IPS DF 6.9 (cell line): Measurements from ENCODE around the gene KCNG2.

ENCODE experiments used
- DNase-seq: peaks from one replicate; pipeline ENCODE4 v3.0.0-alpha.2; 2013; ENCODE audit warnings: low read depth, low spot score
- H3K27ac ChIP-seq: one replicate; pipeline ENCODE4 v1.5.1; 2013; ENCODE audit warnings: low read length, control low read depth
- H3K27me3 ChIP-seq: 2 replicates; pipeline ENCODE4 v1.6.1; 2013; ENCODE audit warnings: mild to moderate bottlenecking, low read length; ENCODE audit not compliant: control insufficient read depth, insufficient read depth
- H3K36me3 ChIP-seq: 2 replicates; pipeline ENCODE4 v1.6.1; 2013; ENCODE audit warnings: low read length; ENCODE audit not compliant: control insufficient read depth, insufficient read depth
- H3K4me1 ChIP-seq: 2 replicates; pipeline ENCODE4 v1.6.1; 2013; ENCODE audit warnings: low read length; ENCODE audit not compliant: control insufficient read depth, insufficient read depth
- H3K4me3 ChIP-seq: 2 replicates; pipeline ENCODE4 v1.5.1; 2013; ENCODE audit warnings: mild to moderate bottlenecking, low read length
- H3K9me3 ChIP-seq: 2 replicates; pipeline ENCODE4 v1.6.1; 2013; ENCODE audit warnings: low read length, inconsistent platforms; ENCODE audit not compliant: control insufficient read depth, insufficient read depth
- WGBS: extraction: QIAGEN DNeasy Blood & Tissue Kit; methylation state at CpG from one replicate; pipeline ENCODE4 v1.1.7; 2013; ENCODE audit warnings: mixed read lengths, missing lambda C conversion rate; ENCODE audit not compliant: insufficient read length, insufficient coverage; 5-methylcytosine and 5-hydroxymethylcytosine counted together

Gene KCNG2

DNA sequence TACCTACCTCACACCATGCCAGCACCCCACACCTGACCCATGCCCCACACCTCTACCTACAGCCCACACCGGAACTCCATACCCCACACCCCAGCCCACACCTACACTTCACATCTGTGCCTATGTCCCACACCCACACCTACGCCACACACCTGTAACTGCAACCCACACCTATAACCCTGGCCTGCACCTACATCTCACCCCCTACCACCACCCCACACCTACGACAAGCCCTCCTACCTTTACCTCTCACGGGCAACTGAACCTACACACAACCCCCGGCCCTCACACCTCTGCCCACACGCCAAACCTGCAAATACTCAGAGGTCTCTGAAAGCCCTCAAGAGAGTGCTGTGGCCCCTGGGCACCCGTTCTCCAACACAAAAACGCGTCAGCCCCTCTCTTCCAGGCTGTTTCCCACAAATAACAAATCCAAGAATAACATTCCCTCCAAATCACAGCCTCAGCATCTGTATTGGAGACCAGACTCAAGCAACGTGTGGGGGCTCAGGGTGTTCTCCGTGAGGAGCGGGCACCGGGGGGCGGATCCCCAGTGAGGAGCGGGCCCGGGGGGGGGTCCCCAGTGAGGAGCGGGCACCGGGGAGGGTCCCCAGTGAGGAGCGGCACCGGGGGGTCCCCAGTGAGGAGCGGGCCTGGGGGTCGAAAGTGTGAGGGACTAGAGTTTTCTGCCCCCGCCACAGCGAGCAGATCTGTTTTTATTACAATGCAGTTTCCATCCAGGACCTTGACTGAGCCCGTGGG, 120.3 kb downstream of the KCNG2 start:
- no peaks in the 10 kb centered on the region for H3K27me3 ChIP-seq
- WGBS = no CpG with 5 or more reads among the region's 25 CpGs
- H3K4me3 ChIP-seq = no peak overlapping the region
- H3K27ac ChIP-seq = no peak overlapping the region
- no peak for DNase-seq
- H3K9me3 ChIP-seq = no peaks in the 10 kb centered on the region
- no peaks in the 10 kb centered on the region for H3K36me3 ChIP-seq
- 0 out of 2 replicates have a peak, but pooled peaks cover 2% of the 10 kb centered on the region for H3K4me1 ChIP-seq

DNA sequence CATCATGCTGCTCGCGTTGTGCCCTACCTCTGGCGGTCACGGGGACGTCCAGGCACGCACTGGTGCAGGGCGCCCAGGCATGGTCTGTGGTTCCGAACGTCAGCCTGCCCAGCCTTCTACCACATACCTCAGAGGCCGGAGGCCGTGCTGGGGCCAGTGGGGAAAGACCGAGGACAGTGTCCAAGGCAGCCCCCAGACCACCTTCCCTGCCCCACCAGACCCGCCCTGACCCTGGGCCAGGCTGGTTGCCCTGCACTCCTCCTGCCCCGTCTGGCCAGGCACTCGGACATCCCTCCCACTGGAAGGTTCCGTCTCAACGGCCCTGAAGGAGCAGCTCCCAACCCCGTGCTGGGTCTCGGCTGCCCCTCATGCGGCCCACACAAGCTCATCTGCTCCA, 120.9 kb downstream of the KCNG2 start:
- WGBS = no CpG with 5 or more reads among the region's 20 CpGs
- H3K27me3 ChIP-seq = no peaks in the 10 kb centered on the region
- no peaks in the 10 kb centered on the region for H3K9me3 ChIP-seq
- no peaks in the 10 kb centered on the region for H3K36me3 ChIP-seq
- H3K27ac ChIP-seq = no peak overlapping the region
- no peak overlapping the region for H3K4me3 ChIP-seq
- H3K4me1 ChIP-seq = 0 out of 2 replicates have a peak, but pooled peaks cover 2% of the 10 kb centered on the region
- no peak for DNase-seq

- Histone ChIP-seq H3K9me3 (no peaks in the 10 kb centered on the region), H3K36me3 (no peaks in the 10 kb centered on the region), H3K4me3 (no peak overlapping the region), H3K27ac (no peak overlapping the region), H3K4me1 (0 out of 2 replicates have a peak, but pooled peaks cover 2% of the 10 kb centered on the region), H3K27me3 (no peaks in the 10 kb centered on the region)
- DNase-seq = no peak
- WGBS = no CpG with 5 or more reads among the region's 19 CpGs
Measured at GRCh38 chr18:79919089-79919488, 121.4 kb downstream of the KCNG2 start.

DNA sequence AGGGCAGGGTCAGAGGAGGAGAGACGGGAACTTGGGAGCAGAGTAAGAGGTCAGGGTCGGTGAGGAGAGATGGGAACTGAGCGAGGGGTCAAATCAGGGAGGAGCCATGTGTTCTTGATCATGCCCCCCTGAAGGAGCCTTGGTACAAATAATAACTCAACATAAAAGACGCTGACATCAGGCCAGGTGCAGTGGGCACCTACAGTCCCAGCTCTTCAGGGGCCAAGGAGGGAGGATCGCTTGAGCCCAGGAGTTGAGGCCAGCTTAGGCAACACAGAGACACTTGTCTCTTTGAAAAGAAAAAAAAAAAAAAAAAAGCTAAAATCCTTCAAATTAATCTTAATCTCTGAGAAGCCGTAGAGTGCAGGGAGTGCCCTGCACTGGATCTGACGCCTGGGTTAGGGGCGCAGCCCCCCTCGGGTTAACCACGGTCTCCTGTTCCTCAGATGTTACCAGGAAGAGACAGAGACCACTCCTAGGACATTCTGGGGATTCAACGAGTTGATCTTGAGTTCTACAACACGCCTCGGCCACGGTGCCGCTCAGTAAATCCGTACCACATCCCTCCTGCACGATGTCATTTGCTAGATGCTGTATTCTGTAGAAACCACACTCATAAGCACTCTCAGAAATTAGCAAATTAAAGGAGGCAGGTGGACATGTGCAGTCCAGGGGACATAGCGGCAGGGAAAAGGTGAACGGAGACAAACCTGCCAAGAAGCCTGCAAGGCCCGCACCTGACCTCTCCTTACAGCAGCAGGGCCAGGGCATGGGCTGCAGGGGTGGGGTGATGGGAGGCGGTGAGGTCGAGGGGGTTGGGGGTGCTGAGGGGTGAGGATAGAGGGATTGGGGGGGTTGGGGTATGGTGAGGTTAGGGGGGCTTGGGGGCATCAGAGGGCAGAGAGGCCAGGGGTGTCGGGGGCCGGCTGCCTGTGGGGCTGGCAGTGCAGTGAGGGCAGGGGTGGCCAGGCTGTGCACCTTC, 124.5 kb downstream of the KCNG2 start:
- no CpG with 5 or more reads among the region's 24 CpGs for WGBS
- no peak for DNase-seq
- no peaks in the 10 kb centered on the region for H3K27me3 ChIP-seq

DNA sequence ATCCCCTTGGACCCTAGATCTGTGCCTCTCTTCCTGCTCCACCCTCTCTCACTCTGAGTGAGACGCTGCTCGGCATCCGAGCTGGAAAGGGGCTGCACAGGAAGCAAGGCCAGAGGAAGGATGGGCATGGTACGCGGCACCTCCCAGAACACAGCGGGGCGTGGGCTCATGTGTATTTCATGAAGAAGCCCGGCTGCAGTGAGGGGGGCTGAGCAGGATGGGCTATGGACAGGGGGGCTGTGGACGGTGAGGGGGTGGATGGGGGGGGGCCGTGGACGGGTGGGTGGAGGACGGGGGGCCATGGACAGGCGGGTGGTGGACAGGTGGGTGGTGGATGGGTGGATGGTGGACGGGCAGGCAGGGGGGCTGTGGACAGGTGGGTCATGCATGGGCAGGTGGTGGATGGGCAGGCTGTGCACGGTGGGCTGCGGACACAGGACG, 125.3 kb downstream of the KCNG2 start:
- Histone ChIP-seq H3K27ac (no peak overlapping the region), H3K9me3 (no peaks in the 10 kb centered on the region), H3K36me3 (no peaks in the 10 kb centered on the region), H3K27me3 (no peaks in the 10 kb centered on the region), H3K4me3 (no peak overlapping the region), H3K4me1 (0 out of 2 replicates have a peak, but pooled peaks cover 2% of the 10 kb centered on the region)
- no peak for DNase-seq
- no CpG with 5 or more reads among the region's 17 CpGs for WGBS

More for the DNA sequence above, 124.5 kb downstream of the KCNG2 start:
- 0 out of 2 replicates have a peak, but pooled peaks cover 2% of the 10 kb centered on the region for H3K4me1 ChIP-seq
- H3K9me3 ChIP-seq = no peaks in the 10 kb centered on the region
- H3K36me3 ChIP-seq = no peaks in the 10 kb centered on the region
- H3K4me3 ChIP-seq = no peak overlapping the region
- H3K27ac ChIP-seq = no peak overlapping the region

- no peak overlapping the region for H3K27ac ChIP-seq
- DNase-seq = no peak
Measured at GRCh38 chr18:79923896-79924585, 126.3 kb downstream of the KCNG2 start.

DNA sequence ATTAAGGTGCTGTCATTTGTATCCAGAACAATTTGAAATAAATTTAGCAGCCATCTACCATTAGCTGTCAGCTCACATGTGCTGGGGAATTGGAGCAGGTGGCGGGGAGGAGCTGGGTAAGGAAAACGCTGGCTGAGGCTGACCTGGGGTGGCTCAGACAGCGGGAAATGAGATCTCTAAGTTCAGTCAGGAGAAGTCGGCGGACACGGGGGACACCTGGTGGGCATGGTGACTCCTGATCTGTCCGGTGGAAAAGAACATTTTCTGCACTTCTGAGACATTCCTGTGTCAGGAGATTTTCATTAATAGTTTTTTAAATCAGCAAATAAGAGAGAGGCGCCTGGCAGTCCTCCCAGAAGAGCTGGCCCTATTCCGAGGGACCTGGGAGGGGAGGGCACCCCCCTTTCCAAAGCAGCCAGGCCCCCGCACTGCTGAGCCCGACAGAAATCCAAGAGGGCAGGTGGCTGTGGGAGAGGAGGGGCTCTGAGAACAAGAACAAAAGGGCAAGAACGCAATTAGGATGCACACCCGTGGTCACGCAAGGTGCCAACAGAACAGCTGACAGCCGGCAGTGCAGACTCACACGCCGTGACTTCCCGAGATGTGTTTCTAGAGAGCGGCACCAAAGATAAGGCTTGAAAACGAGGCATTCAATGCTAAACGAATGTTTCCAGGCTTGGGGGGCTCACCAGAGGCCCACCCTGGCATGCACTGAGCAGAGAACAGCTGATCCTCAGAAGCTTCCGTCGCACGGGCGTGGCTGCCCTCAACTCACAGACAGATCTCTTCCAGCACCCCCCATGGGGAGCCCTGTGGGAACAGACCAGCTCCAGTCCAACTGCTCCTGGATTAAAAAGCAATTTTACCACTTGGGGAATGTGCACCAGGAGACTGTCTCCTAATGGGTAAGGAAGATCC, 127.3 kb downstream of the KCNG2 start:
- no peak overlapping the region for H3K27ac ChIP-seq
- H3K4me1 ChIP-seq = 0 out of 2 replicates have a peak, but pooled peaks cover 2% of the 10 kb centered on the region
- H3K27me3 ChIP-seq = no peaks in the 10 kb centered on the region
- H3K9me3 ChIP-seq = no peaks in the 10 kb centered on the region
- H3K36me3 ChIP-seq = no peaks in the 10 kb centered on the region
- no peak for DNase-seq
- no peak overlapping the region for H3K4me3 ChIP-seq
- WGBS = no CpG with 5 or more reads among the region's 25 CpGs

More at GRCh38 chr18:79923896-79924585, 126.3 kb downstream of the KCNG2 start:
- H3K9me3 ChIP-seq = no peaks in the 10 kb centered on the region
- no peaks in the 10 kb centered on the region for H3K36me3 ChIP-seq
- H3K27me3 ChIP-seq = no peaks in the 10 kb centered on the region
- no peak overlapping the region for H3K4me3 ChIP-seq
- 0 out of 2 replicates have a peak, but pooled peaks cover 2% of the 10 kb centered on the region for H3K4me1 ChIP-seq
- no CpG with 5 or more reads among the region's 26 CpGs for WGBS

GRCh38 chr18:79926306-79926705, 128.6 kb downstream of the KCNG2 start:
- H3K27ac ChIP-seq = no peak overlapping the region
- H3K4me1 ChIP-seq = 0 out of 2 replicates have a peak, but pooled peaks cover 2% of the 10 kb centered on the region
- H3K9me3 ChIP-seq = no peaks in the 10 kb centered on the region
- H3K36me3 ChIP-seq = no peaks in the 10 kb centered on the region
- no CpG with 5 or more reads among the region's 11 CpGs for WGBS
- H3K27me3 ChIP-seq = no peaks in the 10 kb centered on the region
- no peak for DNase-seq
- no peak overlapping the region for H3K4me3 ChIP-seq
